AG09319 (cell line): ENCODE measurements around the gene TRIP13.

Source experiments
- DNase-seq: peaks from one replicate; pipeline ENCODE4 v3.0.0-alpha.2; 2010; ENCODE audit warnings: low read depth; ENCODE audit errors: extremely low read depth
- CTCF ChIP-seq: IDR thresholded peaks from 2 replicates; pipeline ENCODE4 v1.5.1; 2011; ENCODE audit warnings: low read depth, mild to moderate bottlenecking, inconsistent platforms, low read length, moderate library complexity

The TRIP13 gene

GRCh38 chr5:865771-866170 is 26.9 kb upstream of the TRIP13 start:
- DNase-seq = no peak
- no peak for TF ChIP-seq CTCF

GRCh38 chr5:867300-867870 is 25.3 kb upstream of the TRIP13 start:
- no peak for TF ChIP-seq CTCF
- no peak for DNase-seq

GRCh38 chr5:868428-869135 is 24.1 kb upstream of the TRIP13 start:
- TF ChIP-seq CTCF = no peak
- DNase-seq = no peak

- DNase-seq = no peak
- no peak for TF ChIP-seq CTCF
These were observed 21.7 kb upstream of the TRIP13 start for GRCh38 chr5:870956-871355.

- TF ChIP-seq CTCF = no peak
- DNase-seq = no peak
These were observed 20.9 kb upstream of the TRIP13 start for GRCh38 chr5:871596-872298.

- TF ChIP-seq CTCF = no peak
- DNase-seq = no peak
These were observed 20.4 kb upstream of the TRIP13 start for GRCh38 chr5:872301-872700.

- no peak for TF ChIP-seq CTCF
- no peak for DNase-seq
These were observed 19.4 kb upstream of the TRIP13 start for GRCh38 chr5:873328-873727.
